ENCODE results near the gene MCTP2. TPM values are rescaled to one million over a fixed set of nuclear protein-coding genes. Genes with fewer than 3 reads are reported as not detected.

Gene MCTP2
- polyA plus RNA-seq, 1 experiment, result 9.5 TPM

GRCh38 chr15:94451466-94451865 is 220.1 kb downstream of the MCTP2 start:
- Histone ChIP-seq H3K36me3 (ENCODE audit: control insufficient read depth, insufficient read depth, low read length) (no peaks in the 10 kb centered on the region), H3K27me3 (ENCODE audit: control insufficient read depth, insufficient read depth, low read length) (no peaks in the 10 kb centered on the region), H3K4me3 (ENCODE audit: low read depth, low read length) (no peak overlapping the region)
- CTCF ChIA-PET, result no interaction called here
- POLR2A ChIA-PET, result no interaction called here
- no peak for DNase-seq (ENCODE audit: low read depth)
- no peak for TF ChIP-seq CTCF (IDR thresholded peaks at IDR 0.05; ENCODE audit: insufficient read depth, low read depth, low read length)

GRCh38 chr15:94453227-94453988 is 222.0 kb downstream of the MCTP2 start:
- POLR2A ChIA-PET, result no interaction called here
- CTCF ChIA-PET, result no interaction called here

GRCh38 chr15:94455297-94455696 is 223.9 kb downstream of the MCTP2 start:
- no peaks in the 10 kb centered on the region for H3K27me3 ChIP-seq (ENCODE audit: control insufficient read depth, insufficient read depth, low read length)
- DNase-seq (ENCODE audit: low read depth), result no peak
- no peaks in the 10 kb centered on the region for H3K36me3 ChIP-seq (ENCODE audit: control insufficient read depth, insufficient read depth, low read length)
- no peak for TF ChIP-seq CTCF (IDR thresholded peaks at IDR 0.05; ENCODE audit: insufficient read depth, low read depth, low read length)
- POLR2A ChIA-PET, result no interaction called here
- H3K4me3 ChIP-seq (ENCODE audit: low read depth, low read length), result no peak overlapping the region
- CTCF ChIA-PET, result no interaction called here

More at GRCh38 chr15:94453227-94453988, 222.0 kb downstream of the MCTP2 start:
- Histone ChIP-seq H3K27me3 (ENCODE audit: control insufficient read depth, insufficient read depth, low read length) (no peaks in the 10 kb centered on the region), H3K36me3 (ENCODE audit: control insufficient read depth, insufficient read depth, low read length) (no peaks in the 10 kb centered on the region), H3K4me3 (ENCODE audit: low read depth, low read length) (no peak overlapping the region)
- no peak for TF ChIP-seq CTCF (IDR thresholded peaks at IDR 0.05; ENCODE audit: insufficient read depth, low read depth, low read length)
- DNase-seq (ENCODE audit: low read depth), result no peak

GRCh38 chr15:94456226-94456625 is 224.9 kb downstream of the MCTP2 start:
- TF ChIP-seq CTCF (IDR thresholded peaks at IDR 0.05; ENCODE audit: insufficient read depth, low read depth, low read length), result no peak
- no peaks in the 10 kb centered on the region for H3K36me3 ChIP-seq (ENCODE audit: control insufficient read depth, insufficient read depth, low read length)
- POLR2A ChIA-PET, result no interaction called here
- H3K4me3 ChIP-seq (ENCODE audit: low read depth, low read length), result no peak overlapping the region
- DNase-seq (ENCODE audit: low read depth), result no peak
- CTCF ChIA-PET, result no interaction called here
- no peaks in the 10 kb centered on the region for H3K27me3 ChIP-seq (ENCODE audit: control insufficient read depth, insufficient read depth, low read length)

GRCh38 chr15:94457661-94458060 is 226.3 kb downstream of the MCTP2 start:
- TF ChIP-seq CTCF (IDR thresholded peaks at IDR 0.05; ENCODE audit: insufficient read depth, low read depth, low read length), result no peak
- POLR2A ChIA-PET, result no interaction called here
- H3K36me3 ChIP-seq (ENCODE audit: control insufficient read depth, insufficient read depth, low read length), result no peaks in the 10 kb centered on the region
- no peak overlapping the region for H3K4me3 ChIP-seq (ENCODE audit: low read depth, low read length)
- CTCF ChIA-PET, result no interaction called here
- no peaks in the 10 kb centered on the region for H3K27me3 ChIP-seq (ENCODE audit: control insufficient read depth, insufficient read depth, low read length)
- no peak for DNase-seq (ENCODE audit: low read depth)

Data from BJ (cell line).